Cardiac muscle cell (in vitro differentiated cells and primary cell): ENCODE measurements around the gene FSTL3. TPM values are rescaled to one million over a fixed set of nuclear protein-coding genes. Genes with fewer than 3 reads are reported as not detected.

Source experiments
- DNase-seq, 2 donors: peaks; one replicate each; pipeline versions ENCODE4 v3.0.0 to v3.0.0-alpha.2; 2010 to 2017; ENCODE audit warnings: low read depth in 1 of 2, low spot score in 1 of 2
- H3K27ac ChIP-seq: fragments of 200-600 bp; sonication (generic); 2 replicates; pipeline ENCODE4 v1.5.1; 2016
- H3K27me3 ChIP-seq: fragments of 200-600 bp; sonication (generic); 2 replicates; pipeline ENCODE4 v1.6.0; 2016; ENCODE audit warnings: control low read depth
- H3K36me3 ChIP-seq: fragments of 200-600 bp; sonication (generic); 2 replicates; pipeline ENCODE4 v1.5.1; 2016; ENCODE audit warnings: control low read depth
- H3K4me1 ChIP-seq: fragments of 200-600 bp; sonication (generic); 2 replicates; pipeline ENCODE4 v1.8.1; 2017; ENCODE audit warnings: low read depth, mild to moderate bottlenecking, mixed run types
- H3K4me3 ChIP-seq: fragments of 200-600 bp; sonication (generic); 2 replicates; pipeline ENCODE4 v1.5.1; 2016; ENCODE audit warnings: mild to moderate bottlenecking
- H3K9me3 ChIP-seq: fragments of 200-600 bp; sonication (generic); 2 replicates; pipeline ENCODE4 v1.5.1; 2017; ENCODE audit warnings: low read depth, mild to moderate bottlenecking, control low read depth
- polyA plus RNA-seq: library from polyadenylated mRNA; unstranded; fragments of >200 nt; fragmentation: Nextera tagmentation; extraction: Ambion mirVana; gene quantifications from 2 replicates; pipeline ENCODE4 v1.2.1, GENCODE V29; 2016
- total RNA-seq: library from RNA; depleted of rRNA; stranded (reverse); fragments of >200 nt; gene quantifications from 2 replicates; pipeline ENCODE4 v1.2.3, GENCODE V29; 2016
- TF ChIP-seq, protein P1 (sequence below): IDR thresholded peaks from 2 replicates; pipeline ENCODE4 v1.5.1; 2012; ENCODE audit warnings: low read depth, mild to moderate bottlenecking, low read length

FSTL3 gene
- total and polyA plus RNA-seq, 2 experiments from 2014 or later = 34.7 to 46.9 TPM

DNA sequence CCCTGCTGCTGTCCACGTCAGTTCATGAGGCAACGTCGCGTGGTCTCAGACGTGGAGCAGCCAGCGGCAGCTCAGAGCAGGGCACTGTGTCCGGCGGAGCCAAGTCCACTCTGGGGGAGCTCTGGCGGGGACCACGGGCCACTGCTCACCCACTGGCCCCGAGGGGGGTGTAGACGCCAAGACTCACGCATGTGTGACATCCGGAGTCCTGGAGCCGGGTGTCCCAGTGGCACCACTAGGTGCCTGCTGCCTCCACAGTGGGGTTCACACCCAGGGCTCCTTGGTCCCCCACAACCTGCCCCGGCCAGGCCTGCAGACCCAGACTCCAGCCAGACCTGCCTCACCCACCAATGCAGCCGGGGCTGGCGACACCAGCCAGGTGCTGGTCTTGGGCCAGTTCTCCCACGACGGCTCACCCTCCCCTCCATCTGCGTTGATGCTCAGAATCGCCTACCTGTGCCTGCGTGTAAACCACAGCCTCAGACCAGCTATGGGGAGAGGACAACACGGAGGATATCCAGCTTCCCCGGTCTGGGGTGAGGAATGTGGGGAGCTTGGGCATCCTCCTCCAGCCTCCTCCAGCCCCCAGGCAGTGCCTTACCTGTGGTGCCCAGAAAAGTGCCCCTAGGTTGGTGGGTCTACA, 6.6 kb downstream of the FSTL3 start:
- Histone ChIP-seq H3K36me3 (no peaks in the 10 kb centered on the region), H3K9me3 (no peaks in the 10 kb centered on the region), H3K4me3 (no peak overlapping the region), H3K4me1 (no peaks in the 10 kb centered on the region), H3K27ac (peak overlapping the region; percentile 17), H3K27me3 (no peaks in the 10 kb centered on the region)
- no peak for DNase-seq
- TF ChIP-seq, protein P1, sequence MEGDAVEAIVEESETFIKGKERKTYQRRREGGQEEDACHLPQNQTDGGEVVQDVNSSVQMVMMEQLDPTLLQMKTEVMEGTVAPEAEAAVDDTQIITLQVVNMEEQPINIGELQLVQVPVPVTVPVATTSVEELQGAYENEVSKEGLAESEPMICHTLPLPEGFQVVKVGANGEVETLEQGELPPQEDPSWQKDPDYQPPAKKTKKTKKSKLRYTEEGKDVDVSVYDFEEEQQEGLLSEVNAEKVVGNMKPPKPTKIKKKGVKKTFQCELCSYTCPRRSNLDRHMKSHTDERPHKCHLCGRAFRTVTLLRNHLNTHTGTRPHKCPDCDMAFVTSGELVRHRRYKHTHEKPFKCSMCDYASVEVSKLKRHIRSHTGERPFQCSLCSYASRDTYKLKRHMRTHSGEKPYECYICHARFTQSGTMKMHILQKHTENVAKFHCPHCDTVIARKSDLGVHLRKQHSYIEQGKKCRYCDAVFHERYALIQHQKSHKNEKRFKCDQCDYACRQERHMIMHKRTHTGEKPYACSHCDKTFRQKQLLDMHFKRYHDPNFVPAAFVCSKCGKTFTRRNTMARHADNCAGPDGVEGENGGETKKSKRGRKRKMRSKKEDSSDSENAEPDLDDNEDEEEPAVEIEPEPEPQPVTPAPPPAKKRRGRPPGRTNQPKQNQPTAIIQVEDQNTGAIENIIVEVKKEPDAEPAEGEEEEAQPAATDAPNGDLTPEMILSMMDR = no peak

DNA sequence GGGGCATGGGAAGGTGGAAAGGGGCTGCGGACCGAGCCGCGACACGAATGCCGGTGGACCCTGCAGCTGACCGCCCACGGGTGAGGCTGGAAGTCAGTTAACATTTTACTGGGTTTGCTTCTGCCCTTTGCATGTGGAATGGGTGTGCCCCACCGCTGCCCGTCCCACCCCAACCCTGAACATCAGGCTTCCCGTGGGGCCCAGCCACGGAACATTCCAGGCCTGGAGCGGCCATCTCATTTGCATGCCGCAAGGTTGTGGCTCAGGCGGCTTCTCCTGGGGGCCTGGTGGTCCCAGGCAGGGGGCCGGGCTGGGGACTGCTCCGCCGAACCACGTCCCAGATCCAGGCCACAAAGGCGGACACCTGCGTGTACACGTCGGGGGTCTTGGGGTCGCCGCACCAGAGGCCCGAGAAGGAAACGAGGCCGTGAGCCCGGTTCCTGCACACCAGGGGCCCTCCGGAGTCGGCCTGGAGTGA, 9.3 kb downstream of the FSTL3 start:
- no peak for DNase-seq
- no peaks in the 10 kb centered on the region for H3K4me1 ChIP-seq
- H3K4me3 ChIP-seq = no peak overlapping the region
- TF ChIP-seq, protein P1 = no peak
- H3K27me3 ChIP-seq = no peaks in the 10 kb centered on the region
- H3K27ac ChIP-seq = no peak overlapping the region
- H3K9me3 ChIP-seq = no peaks in the 10 kb centered on the region
- H3K36me3 ChIP-seq = no peaks in the 10 kb centered on the region

DNA sequence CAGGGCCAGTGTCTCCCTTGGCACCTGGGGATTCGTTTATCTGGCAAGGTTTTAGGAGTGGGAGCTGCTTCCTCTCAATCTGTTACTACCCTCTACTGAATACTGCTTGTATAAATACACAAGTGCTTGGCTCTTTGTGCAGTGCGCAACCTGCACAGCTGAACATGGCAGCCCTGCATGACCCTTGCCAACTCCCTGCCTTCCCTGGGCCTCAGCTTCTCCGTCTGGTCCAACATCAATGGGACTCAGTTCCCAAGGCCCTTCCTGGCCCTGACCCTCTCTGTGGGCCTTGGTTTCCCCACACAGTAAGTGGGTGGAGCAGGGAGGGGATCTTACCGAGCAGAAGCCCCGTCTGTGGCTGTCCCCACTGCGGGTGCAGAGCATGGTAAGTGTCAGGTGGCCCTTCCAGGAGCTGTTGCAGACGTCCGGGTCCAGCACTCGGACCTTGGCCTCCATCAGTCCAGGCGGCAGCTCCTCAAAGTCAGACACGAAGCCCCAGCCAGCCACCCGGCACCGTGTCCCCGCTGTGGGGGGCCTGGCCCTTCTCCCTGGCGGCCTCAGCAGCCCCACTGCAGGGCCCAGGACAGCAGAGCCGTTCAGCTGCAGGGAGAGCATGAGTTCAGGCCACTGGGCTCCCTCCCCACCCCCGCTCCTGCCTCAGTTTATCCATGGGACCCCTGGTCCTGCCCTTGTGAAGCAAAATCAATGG, 10.6 kb downstream of the FSTL3 start:
- Histone ChIP-seq H3K4me3 (no peak overlapping the region), H3K27ac (no peak overlapping the region), H3K4me1 (no peaks in the 10 kb centered on the region), H3K36me3 (no peaks in the 10 kb centered on the region), H3K9me3 (no peaks in the 10 kb centered on the region), H3K27me3 (no peaks in the 10 kb centered on the region)
- no peak for DNase-seq
- TF ChIP-seq, protein P1 = no peak

DNA sequence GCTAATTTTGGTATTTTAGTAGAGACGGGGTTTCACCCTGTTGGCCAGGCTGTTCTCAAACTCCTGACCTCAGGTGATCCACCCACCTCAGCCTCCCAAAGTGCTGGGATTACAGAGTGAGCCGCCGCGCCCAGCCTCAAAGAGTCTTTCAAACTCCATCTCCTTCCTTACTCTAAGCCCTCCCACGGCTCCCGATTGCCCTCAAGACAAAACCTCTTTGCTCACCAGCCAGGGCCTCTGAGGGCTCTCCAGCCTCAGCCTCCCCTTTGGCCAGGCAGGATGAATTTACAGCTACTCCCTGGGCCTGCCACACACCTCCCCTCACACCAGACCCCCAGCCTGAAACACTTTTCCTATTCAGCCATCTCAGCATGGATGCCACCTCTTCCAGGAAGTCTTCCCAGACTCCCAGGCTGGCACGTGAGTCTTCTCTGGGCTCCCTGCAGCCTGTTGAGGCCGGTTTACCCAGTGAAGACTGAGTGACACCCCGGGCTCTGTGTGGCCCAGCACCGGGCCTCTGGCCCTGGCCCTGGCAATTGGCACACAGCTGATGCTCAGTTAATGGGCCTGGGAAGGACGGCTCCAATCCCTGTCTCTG, 11.5 kb downstream of the FSTL3 start:
- H3K4me3 ChIP-seq = no peak overlapping the region
- H3K27ac ChIP-seq = no peak overlapping the region
- no peaks in the 10 kb centered on the region for H3K9me3 ChIP-seq
- no peak for DNase-seq
- H3K27me3 ChIP-seq = no peaks in the 10 kb centered on the region
- TF ChIP-seq, protein P1 = no peak
- no peaks in the 10 kb centered on the region for H3K36me3 ChIP-seq
- H3K4me1 ChIP-seq = no peaks in the 10 kb centered on the region

DNA sequence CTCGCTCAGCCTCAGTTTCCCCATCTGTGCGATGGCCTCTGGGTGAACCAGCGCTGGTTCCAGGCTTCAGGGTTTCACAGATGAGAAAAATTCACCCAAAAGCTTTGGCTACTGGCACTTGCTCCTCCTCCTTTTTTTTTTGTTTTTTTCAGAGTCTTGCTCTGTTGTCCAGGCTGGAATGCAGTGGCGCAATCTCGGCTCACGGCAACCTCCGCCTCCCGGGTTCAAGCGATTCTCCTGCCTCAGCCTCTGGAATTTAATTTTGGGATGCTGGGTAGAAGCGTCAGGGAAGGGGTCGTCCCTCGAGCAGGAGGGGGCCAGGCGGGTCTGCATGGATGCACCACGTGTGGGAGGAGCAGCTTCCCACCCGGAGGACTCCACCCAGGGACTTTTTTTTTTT, 12.0 kb downstream of the FSTL3 start:
- no peak for DNase-seq
- H3K4me1 ChIP-seq = no peaks in the 10 kb centered on the region
- H3K4me3 ChIP-seq = no peak overlapping the region
- TF ChIP-seq, protein P1 = no peak
- H3K27me3 ChIP-seq = no peaks in the 10 kb centered on the region
- no peak overlapping the region for H3K27ac ChIP-seq
- no peaks in the 10 kb centered on the region for H3K9me3 ChIP-seq
- H3K36me3 ChIP-seq = no peaks in the 10 kb centered on the region
